Endothelial cell (in vitro differentiated cells): ENCODE measurements around the gene ODAD2. TPM values are rescaled to one million over a fixed set of nuclear protein-coding genes. Genes with fewer than 3 reads are reported as not detected.

Experiments
- DNase-seq: peaks from one replicate; pipeline ENCODE4 v3.0.0; 2021; ENCODE audit warnings: low spot score
- H3K27ac Mint-ChIP-seq: one replicate; pipeline ENCODE4 v1.8.0; 2021; ENCODE audit warnings: mixed read lengths, inconsistent platforms; ENCODE audit not compliant: unreplicated experiment
- H3K27me3 Mint-ChIP-seq: one replicate; pipeline ENCODE4 v1.8.0; 2021; ENCODE audit warnings: mild to moderate bottlenecking, moderate library complexity, mixed read lengths, inconsistent platforms; ENCODE audit not compliant: unreplicated experiment
- H3K36me3 Mint-ChIP-seq: one replicate; pipeline ENCODE4 v1.8.0; 2021; ENCODE audit warnings: mild to moderate bottlenecking, low read depth, mixed read lengths, inconsistent platforms; ENCODE audit not compliant: unreplicated experiment
- H3K4me1 Mint-ChIP-seq: one replicate; pipeline ENCODE4 v1.8.0; 2021; ENCODE audit warnings: mild to moderate bottlenecking, mixed read lengths, inconsistent platforms; ENCODE audit not compliant: unreplicated experiment
- H3K4me3 Mint-ChIP-seq: one replicate; pipeline ENCODE4 v1.8.0; 2021; ENCODE audit warnings: mild to moderate bottlenecking, mixed read lengths, inconsistent platforms; ENCODE audit not compliant: unreplicated experiment
- H3K9me3 Mint-ChIP-seq: one replicate; pipeline ENCODE4 v1.8.0; 2021; ENCODE audit warnings: mixed read lengths, inconsistent platforms; ENCODE audit not compliant: unreplicated experiment
- CTCF ChIP-seq: fragments of 200-600 bp; sonication (generic); IDR thresholded peaks from one replicate; pipeline ENCODE4 v1.5.0; 2021; ENCODE audit warnings: antibody characterized with exemption; ENCODE audit not compliant: unreplicated experiment
- total RNA-seq: library from RNA; stranded (reverse); fragmentation: NEBNext Ultra II Directional; extraction: Animal tissue kit (Norgen Biotek cat#: 25700); gene quantifications from one replicate; pipeline ENCODE4 v1.2.1, GENCODE V29; 2021; ENCODE audit not compliant: unreplicated experiment

Gene ODAD2
- total RNA-seq, 1 donor from 2014 or later = 3.9 TPM

GRCh38 chr10:27771231-27771630 lies 227.6 kb downstream of the ODAD2 start:
- Mint-ChIP-seq H3K27ac (no peak overlapping the region), H3K4me3 (no peak overlapping the region), H3K4me1 (no peaks in the 10 kb centered on the region), H3K27me3 (no peaks in the 10 kb centered on the region), H3K9me3 (no peaks in the 10 kb centered on the region), H3K36me3 (no peaks in the 10 kb centered on the region)
- no peak for TF ChIP-seq CTCF
- DNase-seq = no peak

DNA sequence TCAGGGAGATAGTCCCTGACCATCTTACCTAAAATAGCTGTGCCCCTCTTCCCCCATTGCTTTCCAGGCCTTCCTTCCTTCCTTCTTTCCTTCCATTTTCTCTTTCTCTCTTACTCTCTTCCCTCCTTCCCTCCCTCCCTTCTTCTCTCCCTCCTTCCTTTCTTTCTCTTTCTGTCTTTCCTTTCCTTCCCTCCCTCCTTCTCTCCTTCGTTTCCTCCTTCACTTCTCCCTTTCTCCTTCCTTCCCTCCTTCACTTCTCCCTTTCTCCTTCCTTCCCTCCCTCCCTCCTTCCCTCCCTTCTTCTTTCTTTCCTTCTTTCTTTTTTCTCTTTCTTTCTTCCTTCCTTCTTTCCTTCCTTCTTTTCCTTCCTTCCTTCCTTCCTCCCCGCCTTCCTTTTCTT lies 228.7 kb downstream of the ODAD2 start:
- Mint-ChIP-seq H3K4me1 (no peaks in the 10 kb centered on the region), H3K9me3 (no peaks in the 10 kb centered on the region), H3K27ac (no peak overlapping the region), H3K27me3 (no peaks in the 10 kb centered on the region), H3K4me3 (no peak overlapping the region), H3K36me3 (no peaks in the 10 kb centered on the region)
- no peak for DNase-seq
- no peak for TF ChIP-seq CTCF
